HG03103 (cell line): ENCODE results near the gene PCSK4.
"Not testable (repeated sequence)": the region's sequence is repeated elsewhere in the genome, so short reads cannot be mapped to it uniquely, and the experiment has no call there.

Source experiments
- ATAC-seq: cut with Tn5 transposase; IDR thresholded peaks from one replicate; pipeline ENCODE4 v1.9.1; 2021; ENCODE audit warnings: low read depth; ENCODE audit not compliant: unreplicated experiment

PCSK4 gene

DNA sequence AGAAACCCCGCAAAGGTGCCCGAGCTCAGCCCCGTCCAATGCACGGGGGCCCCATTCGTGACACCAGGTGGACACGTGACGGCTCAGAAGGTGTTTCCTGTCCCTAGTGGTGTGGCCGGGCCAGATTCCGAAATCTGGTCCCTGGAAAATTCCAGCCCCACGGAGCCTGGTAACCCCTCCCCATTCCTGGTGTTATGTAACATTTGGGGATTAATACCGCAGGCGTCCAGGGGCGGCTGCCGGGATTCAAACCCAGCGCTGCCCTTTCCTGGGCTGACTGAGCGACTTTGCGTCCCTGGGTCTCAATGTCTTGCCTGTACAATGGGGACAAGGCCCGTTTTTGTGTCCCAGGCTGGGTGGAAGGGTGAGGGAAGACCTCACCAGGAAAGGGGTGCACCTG lies 32.7 kb upstream of the PCSK4 start:
- ATAC-seq = no peak

DNA sequence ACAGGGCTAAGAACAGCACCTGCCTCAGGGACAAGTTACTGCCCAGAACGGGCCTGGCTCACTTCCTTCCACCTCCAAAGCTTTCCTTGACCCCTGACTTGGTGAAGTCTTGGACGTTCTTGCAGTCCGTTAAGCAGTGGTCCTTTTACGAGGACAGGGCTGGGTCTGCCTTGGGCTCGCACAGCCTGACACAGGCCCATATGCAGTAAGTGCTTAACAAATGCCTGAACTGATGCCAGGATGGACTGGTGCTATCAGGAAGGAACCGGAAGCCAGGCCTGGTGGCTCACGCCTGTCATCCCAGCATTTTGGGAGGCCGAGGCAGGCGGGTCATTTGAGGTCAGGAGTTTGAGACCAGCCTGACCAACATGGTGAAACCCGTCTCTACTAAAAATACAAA lies 31.9 kb upstream of the PCSK4 start:
- no peak for ATAC-seq

DNA sequence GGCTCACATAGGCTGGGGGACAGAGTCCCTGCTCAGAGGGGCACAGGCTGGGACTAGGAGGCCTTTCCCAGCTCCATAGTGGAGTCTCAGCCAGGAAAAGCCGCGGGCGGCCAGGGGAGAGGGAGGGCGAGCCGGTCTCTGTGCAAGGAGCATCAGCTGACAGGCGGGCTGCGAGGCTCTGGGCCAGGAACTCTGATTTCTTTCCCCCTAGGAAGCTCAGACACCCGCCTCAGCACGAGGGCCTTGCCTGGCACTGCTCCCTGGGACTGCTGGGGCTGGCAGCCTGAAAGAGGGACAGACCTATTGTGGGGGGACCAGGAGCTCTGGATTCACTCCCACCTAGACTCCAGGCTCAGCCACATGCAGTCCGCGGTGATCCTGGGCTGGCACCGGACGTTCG lies 31.5 kb upstream of the PCSK4 start:
- no peak for ATAC-seq

DNA sequence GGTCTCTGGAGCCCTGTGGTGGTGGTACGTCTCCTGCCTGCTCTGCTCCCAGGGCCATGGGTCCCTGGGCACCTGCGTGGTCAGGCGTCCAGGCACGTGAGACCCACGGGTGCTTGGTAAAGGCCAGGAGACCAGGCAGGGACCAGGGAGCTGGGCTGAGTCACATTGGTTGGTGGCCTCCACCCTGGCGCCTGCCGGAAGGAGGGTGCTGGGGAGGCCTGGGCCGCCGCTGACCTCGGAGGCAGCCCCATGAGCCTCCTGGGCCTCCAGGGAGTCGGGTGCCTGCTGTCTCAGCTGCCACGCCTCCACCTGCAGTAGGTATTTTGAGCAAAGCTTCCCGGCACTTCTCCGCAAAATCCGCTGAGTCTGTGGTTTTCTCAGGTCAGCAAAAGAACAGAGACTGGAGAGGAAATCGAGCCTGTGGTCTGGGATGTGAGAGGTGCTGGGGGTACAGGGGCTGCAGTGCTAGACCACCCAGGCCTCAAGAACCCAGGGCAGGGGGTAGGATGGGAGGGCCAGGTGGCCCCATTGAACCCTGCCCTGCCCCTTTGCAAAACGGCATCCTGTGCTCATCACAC lies 30.1 kb upstream of the PCSK4 start:
- no peak for ATAC-seq

DNA sequence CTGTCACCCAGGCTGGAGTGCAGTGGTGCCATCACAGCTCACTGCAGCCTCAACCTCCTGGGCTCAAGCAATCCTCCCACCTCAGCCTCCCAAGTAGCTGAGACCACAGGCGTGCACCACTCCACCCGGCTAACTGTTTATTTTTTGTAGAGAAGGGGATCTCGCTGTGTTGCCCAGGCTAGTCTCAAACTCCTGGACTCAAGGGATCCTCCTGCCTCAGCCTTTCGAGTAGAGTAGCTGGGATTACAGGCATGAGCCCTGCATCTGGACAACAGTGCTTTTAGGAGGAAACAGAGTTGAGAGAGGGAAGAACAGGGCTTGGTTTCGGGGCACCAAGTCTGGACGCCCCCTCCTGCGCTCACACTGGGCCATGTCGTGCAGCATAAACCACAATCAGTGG lies 29.7 kb upstream of the PCSK4 start:
- ATAC-seq = not testable (repeated sequence)

DNA sequence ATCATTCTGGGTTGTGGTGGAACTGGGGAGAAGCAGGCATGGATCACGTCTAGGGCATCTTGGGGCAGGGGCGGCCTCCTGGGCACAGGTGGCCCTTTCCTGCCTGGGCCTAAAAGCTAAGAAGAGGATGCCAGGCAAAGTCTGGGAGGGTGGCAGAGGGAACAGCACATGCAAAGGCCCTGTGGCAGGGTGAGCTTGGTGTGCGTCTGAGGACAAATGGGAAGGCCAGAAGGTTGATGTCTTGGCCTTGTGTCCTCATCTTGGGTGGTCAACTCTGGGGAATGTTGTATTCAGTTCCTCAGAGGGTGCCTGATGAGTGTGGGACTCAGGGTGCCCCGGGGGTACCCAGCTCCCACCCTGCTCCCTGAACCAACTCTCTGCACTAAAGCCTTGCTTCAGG lies 28.3 kb upstream of the PCSK4 start:
- no peak for ATAC-seq

DNA sequence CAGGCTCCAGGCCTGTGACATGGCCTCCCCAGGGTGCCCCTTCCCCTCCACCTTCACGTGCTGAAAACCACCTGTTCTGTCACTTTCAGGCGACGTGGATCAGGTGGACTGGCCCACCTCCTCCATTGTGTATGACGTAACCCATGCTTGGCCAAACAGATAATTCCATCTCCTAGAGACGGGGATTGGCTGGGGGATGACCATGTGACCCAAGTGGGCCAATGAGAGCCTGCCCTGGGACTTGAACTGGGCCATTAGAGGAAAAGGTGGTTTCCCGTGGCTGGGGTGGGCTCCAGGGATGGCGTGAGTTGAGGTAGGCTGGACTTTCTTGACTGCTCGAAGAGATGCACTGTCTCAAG lies 26.2 kb upstream of the PCSK4 start:
- ATAC-seq = no peak

DNA sequence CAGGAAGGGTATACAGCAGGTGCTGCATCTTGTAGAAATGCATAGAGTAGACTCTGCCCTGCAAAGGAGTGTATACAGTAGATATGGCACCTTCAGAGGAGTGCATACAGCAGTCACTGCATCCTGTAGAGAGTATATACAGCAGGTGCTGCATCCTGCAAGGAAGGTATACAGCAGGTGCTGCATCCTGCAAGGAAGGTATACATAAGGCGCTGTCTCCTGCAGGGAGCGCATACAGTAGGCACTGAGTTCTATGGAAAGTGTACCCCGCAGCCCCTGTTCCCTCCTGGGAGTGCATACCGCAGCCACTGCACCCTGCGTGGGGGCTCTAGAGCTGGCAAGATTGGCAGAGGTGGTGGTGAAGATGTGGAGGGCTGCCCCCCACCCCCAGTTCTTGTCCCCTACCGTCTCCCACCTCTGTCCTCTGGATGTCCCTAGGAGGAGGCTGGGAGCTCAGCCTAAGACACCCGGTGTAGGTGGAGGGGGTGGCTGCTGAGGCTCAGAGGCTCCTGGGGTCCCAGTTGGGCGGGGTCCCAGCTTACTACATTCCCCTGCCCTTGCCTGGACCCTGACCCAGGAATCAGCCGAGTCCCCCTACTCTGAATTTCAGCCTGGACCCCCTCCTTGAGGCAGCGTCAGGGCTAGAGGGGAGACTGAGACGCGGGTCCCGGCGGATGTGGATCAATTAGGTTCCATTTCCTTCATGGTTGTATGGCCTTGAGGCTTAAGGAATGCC lies 25.0 kb upstream of the PCSK4 start:
- ATAC-seq = no peak

DNA sequence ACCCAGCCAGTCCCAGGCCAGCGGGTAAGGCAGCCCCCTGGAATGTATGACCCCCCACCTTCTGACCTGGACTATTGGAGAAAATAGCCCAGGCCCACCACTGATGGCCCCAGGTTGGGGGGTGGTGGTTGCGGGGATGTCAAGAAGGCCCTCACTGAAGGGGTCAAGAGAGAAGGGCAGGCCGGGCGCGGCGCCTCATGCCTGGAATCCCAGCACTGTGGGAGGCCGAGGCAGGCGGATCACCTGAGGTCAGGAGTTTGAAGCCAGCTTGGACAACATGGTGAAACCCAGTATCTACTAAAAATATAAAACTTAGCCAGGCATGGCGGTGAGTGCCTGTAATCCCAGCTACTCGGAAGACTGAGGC lies 24.1 kb upstream of the PCSK4 start:
- no peak for ATAC-seq

DNA sequence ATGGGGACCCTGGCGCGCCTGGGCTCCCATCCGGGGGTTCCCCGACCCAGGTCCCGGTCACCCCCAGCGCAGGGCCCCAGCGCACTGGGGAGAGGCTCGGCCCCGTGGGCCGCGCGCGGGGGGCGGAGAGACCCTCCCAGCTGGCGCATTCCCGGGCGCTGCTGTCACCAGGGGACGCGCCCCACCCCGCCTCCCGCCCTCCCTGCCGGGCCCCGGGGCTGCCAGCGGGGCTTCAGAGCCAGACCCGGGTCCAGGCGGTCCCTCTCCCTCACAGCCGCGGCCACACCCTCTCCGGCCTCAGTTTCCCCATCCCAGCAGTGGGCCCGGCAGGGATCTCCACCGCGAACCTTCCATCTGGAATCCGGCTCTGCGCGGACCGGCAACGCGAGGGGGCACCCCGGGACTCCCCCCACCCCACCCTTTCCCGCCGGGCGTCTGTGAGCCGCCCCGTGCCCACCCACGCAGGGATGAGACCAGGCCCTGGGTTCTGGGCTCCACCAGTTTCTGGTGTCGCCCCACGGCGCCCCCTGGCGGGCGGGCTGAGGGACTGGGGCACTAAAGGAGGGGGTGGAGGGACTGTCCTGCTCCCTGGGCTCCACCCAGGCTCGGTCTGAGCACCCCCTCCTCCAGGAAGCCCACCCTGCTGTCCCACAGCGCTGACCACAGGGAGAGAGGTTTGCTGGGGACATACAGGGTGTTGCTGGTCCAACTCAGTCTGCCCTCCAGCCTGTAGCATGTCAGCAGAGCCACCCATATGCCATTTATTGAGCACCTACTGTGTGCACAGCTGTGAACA lies 23.5 kb upstream of the PCSK4 start:
- ATAC-seq = no peak

DNA sequence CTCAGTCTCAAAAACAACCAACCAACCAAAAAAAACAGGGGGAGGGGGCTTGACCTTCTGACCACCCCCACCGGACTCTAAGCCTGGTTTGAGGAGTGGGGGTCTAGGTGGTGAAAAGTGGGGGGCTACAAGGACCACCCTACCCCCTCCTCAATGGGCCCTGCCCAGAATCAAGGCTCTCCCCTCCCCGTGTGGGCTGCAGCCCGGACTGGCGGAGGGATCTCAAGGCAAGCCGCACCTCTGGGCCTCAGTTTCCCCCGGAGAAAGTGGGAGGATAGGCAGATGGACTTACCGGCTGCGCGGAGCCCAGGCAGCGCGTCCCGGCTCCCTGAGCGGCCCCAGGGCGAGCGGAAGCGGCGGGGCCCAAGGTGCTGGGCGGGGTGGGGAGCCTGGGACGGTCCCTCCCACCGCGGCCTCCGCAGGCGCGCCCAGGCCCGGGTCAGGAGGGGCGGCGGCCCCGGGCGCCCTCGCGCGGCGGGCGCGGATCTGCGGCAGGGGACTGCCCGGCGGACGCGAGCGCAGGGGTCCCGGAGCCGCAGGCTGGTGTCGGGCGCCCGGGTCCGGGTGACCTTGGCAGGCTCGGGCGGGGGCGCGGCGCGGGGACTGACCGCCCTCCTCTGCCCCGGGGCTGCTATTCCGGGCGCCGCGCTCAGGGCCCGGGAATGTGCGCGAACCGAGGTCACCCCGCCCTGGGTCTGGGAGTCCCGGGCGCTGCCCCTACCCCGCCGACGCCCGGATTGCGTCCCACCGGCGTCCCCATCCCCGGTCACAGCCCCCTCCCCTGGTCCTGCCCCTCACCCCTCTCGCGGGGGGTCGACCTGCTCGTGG lies 22.7 kb upstream of the PCSK4 start, which contains the start of gene ADAMTSL5:
Gene ADAMTSL5 (minus strand): TSS at position 349 of the 828 bp plus-strand sequence. CDS start 2,076 bp downstream, outside the sequence.
- no peak for ATAC-seq

DNA sequence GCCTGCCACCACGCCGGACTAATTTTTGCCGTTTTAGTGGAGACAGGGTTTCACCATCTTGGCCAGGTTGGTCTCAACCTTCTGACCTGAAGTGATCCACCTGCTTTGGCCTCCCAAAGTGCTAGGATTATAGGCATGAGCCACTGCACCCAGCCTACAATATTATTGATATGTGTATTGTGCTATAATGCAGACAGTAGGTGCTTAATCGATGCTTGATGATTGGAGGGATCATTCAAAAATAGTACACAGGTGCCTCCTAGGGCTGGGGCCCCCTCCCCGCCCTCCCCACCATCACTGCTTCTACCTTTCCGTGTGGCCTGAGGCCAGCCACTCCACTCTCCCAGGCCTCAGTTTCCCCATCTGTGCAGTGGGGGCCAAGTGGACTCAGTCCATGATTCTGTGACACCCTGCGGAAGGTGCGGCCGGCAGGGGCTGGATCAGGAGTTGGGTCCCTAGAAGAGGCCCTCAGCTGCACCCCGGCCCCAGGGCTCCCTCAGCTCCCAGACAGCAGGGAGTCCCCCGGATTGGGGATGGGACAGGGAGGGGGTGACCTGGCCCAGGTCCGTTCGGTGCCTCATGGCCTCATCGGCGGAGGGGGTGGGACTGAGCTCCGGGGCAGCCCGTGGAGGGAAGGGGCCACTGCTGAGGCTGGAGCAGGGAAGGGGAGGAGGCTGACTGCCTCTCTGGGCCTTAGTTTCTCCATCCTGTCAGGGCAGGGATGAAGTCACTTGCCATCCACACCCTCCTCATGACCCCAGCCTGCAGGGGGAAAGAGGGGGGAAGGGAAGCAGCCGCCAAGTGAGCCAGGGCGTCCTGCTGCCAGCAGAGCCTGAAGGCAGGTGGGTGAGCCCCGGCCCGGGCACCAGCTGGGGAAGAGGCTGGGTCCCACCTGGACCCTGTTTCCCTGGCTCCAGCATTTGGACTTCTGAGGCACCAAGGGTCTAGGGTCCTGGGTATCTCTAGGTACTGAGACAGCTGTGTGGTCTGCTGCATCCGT lies 21.5 kb upstream of the PCSK4 start:
- ATAC-seq = no peak

DNA sequence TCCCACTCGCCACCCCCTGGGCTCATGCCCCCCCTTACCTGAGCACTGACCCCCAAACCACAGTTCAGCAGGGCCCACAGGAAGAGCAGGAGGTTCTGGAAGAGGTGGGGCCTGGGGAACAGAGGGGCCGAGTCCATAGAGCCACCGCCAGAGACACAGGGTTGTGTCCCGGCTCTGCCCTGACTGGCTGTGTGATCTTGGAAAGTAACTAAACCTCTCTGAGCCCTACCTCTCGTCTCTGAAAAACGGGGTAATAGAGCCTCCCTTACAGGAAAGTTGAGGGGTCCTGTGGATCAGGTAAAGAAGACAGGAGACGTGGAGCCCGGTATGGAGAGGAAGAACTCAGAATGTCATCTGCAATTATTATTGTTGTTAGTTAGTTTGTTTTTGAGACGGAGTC lies 20.7 kb upstream of the PCSK4 start:
- no peak for ATAC-seq

DNA sequence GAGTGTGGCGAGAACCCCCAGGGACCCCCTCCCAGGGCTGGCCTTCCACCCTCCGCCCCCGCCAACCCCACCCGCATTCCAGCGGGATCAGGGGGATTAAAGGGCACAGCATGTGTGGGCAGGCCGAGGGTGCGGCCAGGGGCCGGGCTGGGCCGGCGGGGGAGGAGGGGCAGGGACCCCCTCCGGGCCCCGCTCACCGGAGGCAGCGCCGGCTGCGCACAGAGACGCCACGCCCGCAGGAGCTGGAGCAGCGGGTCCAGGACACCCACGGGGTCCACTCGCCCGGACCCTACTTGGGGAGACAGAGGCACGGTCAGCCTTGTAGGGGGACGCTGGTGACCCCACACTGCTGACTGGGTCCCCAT lies 20.3 kb upstream of the PCSK4 start:
- ATAC-seq = no peak

DNA sequence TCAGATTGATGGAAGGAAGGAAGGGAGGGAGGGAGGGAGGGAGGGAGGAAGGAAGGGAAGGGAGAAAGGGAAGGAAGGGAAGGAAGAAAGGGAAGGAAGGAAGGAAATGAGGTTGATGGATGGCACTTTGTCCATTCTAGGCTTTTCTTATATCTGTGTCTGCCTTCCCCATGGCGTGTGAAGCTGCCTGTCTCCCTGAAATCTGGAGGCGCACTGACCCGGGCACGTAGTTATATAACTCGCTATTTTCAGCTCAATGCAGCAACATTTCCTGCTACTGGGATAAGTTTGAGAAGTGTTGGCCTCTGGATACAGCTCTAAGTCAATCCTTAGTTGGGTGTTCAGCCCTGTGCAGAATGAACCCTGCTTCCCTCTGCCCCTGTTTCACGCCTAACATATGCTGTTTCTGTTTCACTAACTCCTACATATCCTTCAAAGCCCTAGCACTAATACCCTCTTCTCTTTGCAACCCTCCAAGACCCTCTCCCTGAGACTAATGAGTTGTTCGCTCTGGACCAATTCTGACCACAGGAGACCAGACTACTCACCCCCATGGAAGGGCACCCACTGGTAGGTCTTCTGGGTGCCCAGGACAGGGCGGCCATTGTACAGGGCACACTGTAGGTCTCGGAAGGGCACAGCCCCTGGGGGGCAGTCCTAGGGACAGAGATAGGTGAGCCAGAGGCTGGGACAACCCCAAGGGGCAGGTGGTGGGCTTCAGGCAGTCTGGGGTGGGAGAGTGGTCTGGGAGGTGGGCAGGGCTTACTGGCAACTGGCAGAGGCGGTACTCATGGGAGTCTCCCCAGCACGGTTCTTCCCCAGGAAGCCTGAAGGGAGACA lies 19.7 kb upstream of the PCSK4 start:
- no peak for ATAC-seq

DNA sequence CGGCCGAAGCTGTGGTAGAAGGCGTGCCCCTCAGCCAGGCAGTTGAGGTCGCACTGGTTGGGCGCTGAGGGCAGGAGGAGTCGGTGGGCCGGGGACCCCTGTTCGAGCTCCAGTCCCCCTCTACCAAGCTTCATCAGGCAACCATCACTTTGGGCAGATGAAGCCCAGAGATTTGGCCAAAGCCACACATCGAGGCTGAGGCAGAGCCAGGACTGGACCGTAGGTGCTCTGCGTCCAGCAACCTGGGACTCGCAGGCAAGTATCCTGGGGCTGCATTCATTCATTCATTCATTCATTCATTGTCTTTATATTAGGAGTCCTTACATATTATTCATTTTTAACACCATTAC lies 18.3 kb upstream of the PCSK4 start:
- ATAC-seq = no peak

DNA sequence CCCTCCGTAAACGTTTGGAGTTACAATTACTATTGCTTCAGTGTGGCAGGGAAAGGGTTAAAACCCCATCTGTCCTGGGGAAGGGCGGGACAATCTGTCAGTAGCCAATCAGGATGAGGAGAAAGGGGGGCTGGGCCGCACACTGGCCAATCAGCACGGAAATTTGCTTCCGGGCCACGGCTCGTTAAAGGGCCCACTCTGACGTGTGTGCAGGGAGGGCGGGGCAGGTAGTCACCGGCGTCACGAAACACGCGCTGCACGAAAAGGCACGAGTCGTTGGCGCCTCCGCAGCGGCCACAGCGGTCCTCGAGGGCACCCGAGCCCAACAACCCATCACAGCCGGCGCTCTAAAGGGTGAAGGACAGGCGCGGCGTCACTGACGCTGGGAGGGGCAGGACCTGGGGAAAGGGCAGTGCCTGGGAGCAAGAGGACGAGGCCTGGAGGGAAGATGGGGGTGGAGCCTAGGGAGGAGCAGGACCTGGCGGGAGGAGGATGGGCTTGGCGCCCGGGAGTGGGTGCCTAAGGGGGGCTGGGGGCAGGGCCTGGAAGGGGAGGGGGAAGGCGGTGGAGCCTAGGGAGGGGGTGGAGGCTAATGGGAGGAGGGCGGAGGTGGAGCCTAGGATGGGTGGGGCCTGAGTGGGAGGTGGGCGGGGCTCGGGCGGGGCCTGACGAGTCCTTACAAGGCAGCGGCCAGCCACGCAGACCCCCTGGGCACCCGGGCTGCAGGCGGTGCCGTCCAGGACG lies 17.8 kb upstream of the PCSK4 start:
- ATAC-seq = peak; percentile 54

DNA sequence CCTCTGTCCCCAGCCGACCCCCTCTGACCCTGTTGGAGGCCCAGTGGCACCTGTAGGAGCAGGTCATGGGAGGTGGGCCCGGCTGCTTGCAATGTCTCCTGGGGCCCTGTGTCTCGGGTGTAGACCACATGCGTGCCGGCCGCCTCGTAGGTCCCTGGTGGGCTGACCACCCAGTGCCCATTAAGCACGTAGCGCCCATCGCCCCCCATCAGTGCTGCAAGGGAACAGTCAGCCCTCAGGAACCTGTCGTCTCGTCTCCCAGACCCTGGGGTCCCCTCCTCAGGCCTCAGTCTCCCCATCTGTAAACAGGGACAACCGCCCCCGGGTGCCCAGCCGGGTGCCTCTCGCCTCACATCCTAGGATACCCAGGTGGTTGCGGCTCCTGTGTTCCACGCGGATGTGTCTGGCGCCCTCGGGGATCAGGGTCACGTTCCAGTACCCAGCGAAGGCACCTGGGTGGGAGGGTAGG lies 17.1 kb upstream of the PCSK4 start:
- ATAC-seq = no peak
